ENCODE data around the gene CELA3B. TPM values are rescaled to one million over a fixed set of nuclear protein-coding genes. Genes with fewer than 3 reads are reported as not detected.
"Not testable (repeated sequence)": the region's sequence is repeated elsewhere in the genome, so short reads cannot be mapped to it uniquely, and the experiment has no call there.

CELA3B gene
- total and polyA plus RNA-seq, 2 of the 8 experiments (the other 6 are each of a cell fraction or from before 2014, with no cell fraction given), result not detected

GRCh38 chr1:21996663-21996970 lies 19.8 kb downstream of the CELA3B start:
- H3K23ac ChIP-seq (ENCODE audit: insufficient read length); H4K20me1 ChIP-seq (replicated peaks in 1 of 2; ENCODE audit: control insufficient read depth in 1 of 2, insufficient read depth in 2 of 2, low read length in 2 of 2); H3K79me2 ChIP-seq (ENCODE audit: control insufficient read depth in 1 of 2, insufficient read depth in 2 of 2, low read length in 2 of 2); H4K5ac ChIP-seq (ENCODE audit: insufficient read length, low read depth, low read length); H3K14ac ChIP-seq (ENCODE audit: insufficient read length); DNase-seq (ENCODE audit: low read depth in 1 of 2, low spot score in 2 of 2); H3K23me2 ChIP-seq (ENCODE audit: low read depth, low read length); H3K9ac ChIP-seq (replicated peaks in 1 of 4; ENCODE audit: extremely low read depth in 1 of 4, low read depth in 3 of 4, low read length in 3 of 4); H3K18ac ChIP-seq (ENCODE audit: extremely low read depth, low read length); POLR2A ChIA-PET (ENCODE audit: partially characterized antibody); H2BK120ac ChIP-seq (replicated peaks; ENCODE audit: low read depth, low read length); FAIRE-seq; H3K4ac ChIP-seq (replicated peaks; ENCODE audit: insufficient read length, low read depth, low read length); H3K27ac ChIP-seq (ENCODE audit: low read depth, low read length); H3K4me1 ChIP-seq (replicated peaks in 1 of 4; ENCODE audit: control insufficient read depth in 3 of 4, insufficient read depth in 4 of 4, low read length in 3 of 4); H2BK15ac ChIP-seq (ENCODE audit: low read length); H3K9me3 ChIP-seq (ENCODE audit: insufficient read depth in 2 of 2, low read depth in 1 of 2, low read length in 1 of 2); H3K4me2 ChIP-seq (ENCODE audit: insufficient read depth in 1 of 2, low read depth in 2 of 2, low read length in 2 of 2); H2BK12ac ChIP-seq (ENCODE audit: low read depth, low read length); H4K8ac ChIP-seq (ENCODE audit: extremely low read depth, insufficient read depth, low read length); H2BK20ac ChIP-seq (ENCODE audit: low read length); H2AK5ac ChIP-seq (ENCODE audit: low read depth, low read length); H3K36me3 ChIP-seq (ENCODE audit: control insufficient read depth in 2 of 4, insufficient read depth in 4 of 4, low read length in 3 of 4); H2AFZ ChIP-seq (ENCODE audit: low read length); H2BK5ac ChIP-seq (ENCODE audit: low read depth, low read length); H3K27me3 ChIP-seq (replicated peaks in 1 of 4; ENCODE audit: control insufficient read depth in 3 of 4, extremely low read depth in 1 of 4, insufficient read depth in 3 of 4, low read length in 3 of 4); H3K4me3 ChIP-seq (ENCODE audit: extremely low read depth in 1 of 4, insufficient read depth in 2 of 4, low read depth in 3 of 4, low read length in 4 of 4); H3K56ac ChIP-seq (replicated peaks; ENCODE audit: insufficient read length, low read depth, low read length); H4K91ac ChIP-seq (replicated peaks; ENCODE audit: insufficient read length, low read length); H3K79me1 ChIP-seq (ENCODE audit: low read depth, low read length): not testable (repeated sequence)
- CTCF ChIA-PET (ENCODE audit: partially characterized antibody), result interaction anchor here (0.7 to 1.0 kb wide), 2 partner anchors 13 to 172 kb away, joined by 3 to 5 read pairs; no protein-coding TSS in a partner anchor
- WGBS, 2 experiments (ENCODE audit: extremely low coverage in 1 of 2, insufficient coverage in 1 of 2, insufficient read length in 1 of 2, insufficient replicate concordance in 2 of 2, low coverage in 1 of 2, low lambda C conversion rate in 2 of 2, missing lambda C conversion rate in 1 of 2), result 80% methylated on average over 3 of the region's 3 CpGs; no CpG with 5 or more reads in 1 of the 2 experiments

- H2BK120ac ChIP-seq (replicated peaks; ENCODE audit: low read depth, low read length); H2BK15ac ChIP-seq (ENCODE audit: low read length); H4K91ac ChIP-seq (replicated peaks; ENCODE audit: insufficient read length, low read length); H3K9ac ChIP-seq (replicated peaks in 1 of 4; ENCODE audit: extremely low read depth in 1 of 4, low read depth in 3 of 4, low read length in 3 of 4); H3K4me3 ChIP-seq (ENCODE audit: extremely low read depth in 1 of 4, insufficient read depth in 2 of 4, low read depth in 3 of 4, low read length in 4 of 4); POLR2A ChIA-PET (ENCODE audit: partially characterized antibody); H4K8ac ChIP-seq (ENCODE audit: extremely low read depth, insufficient read depth, low read length); H4K5ac ChIP-seq (ENCODE audit: insufficient read length, low read depth, low read length); H2AFZ ChIP-seq (ENCODE audit: low read length); H3K4me2 ChIP-seq (ENCODE audit: insufficient read depth in 1 of 2, low read depth in 2 of 2, low read length in 2 of 2); H3K9me3 ChIP-seq (ENCODE audit: insufficient read depth in 2 of 2, low read depth in 1 of 2, low read length in 1 of 2); H2BK12ac ChIP-seq (ENCODE audit: low read depth, low read length); H3K23me2 ChIP-seq (ENCODE audit: low read depth, low read length); H3K23ac ChIP-seq (ENCODE audit: insufficient read length); H3K79me2 ChIP-seq (ENCODE audit: control insufficient read depth in 1 of 2, insufficient read depth in 2 of 2, low read length in 2 of 2); H3K4me1 ChIP-seq (replicated peaks in 1 of 4; ENCODE audit: control insufficient read depth in 3 of 4, insufficient read depth in 4 of 4, low read length in 3 of 4); H2BK20ac ChIP-seq (ENCODE audit: low read length); H2AK5ac ChIP-seq (ENCODE audit: low read depth, low read length); H3K27me3 ChIP-seq (replicated peaks in 1 of 4; ENCODE audit: control insufficient read depth in 3 of 4, extremely low read depth in 1 of 4, insufficient read depth in 3 of 4, low read length in 3 of 4); H2BK5ac ChIP-seq (ENCODE audit: low read depth, low read length); H3K36me3 ChIP-seq (ENCODE audit: control insufficient read depth in 2 of 4, insufficient read depth in 4 of 4, low read length in 3 of 4); H3K56ac ChIP-seq (replicated peaks; ENCODE audit: insufficient read length, low read depth, low read length); H3K14ac ChIP-seq (ENCODE audit: insufficient read length); H3K79me1 ChIP-seq (ENCODE audit: low read depth, low read length); FAIRE-seq; DNase-seq (ENCODE audit: low read depth in 1 of 2, low spot score in 2 of 2); H3K4ac ChIP-seq (replicated peaks; ENCODE audit: insufficient read length, low read depth, low read length); H3K27ac ChIP-seq (ENCODE audit: low read depth, low read length); H3K18ac ChIP-seq (ENCODE audit: extremely low read depth, low read length); H4K20me1 ChIP-seq (replicated peaks in 1 of 2; ENCODE audit: control insufficient read depth in 1 of 2, insufficient read depth in 2 of 2, low read length in 2 of 2): not testable (repeated sequence)
- CTCF ChIA-PET (ENCODE audit: partially characterized antibody), result interaction anchor here (0.7 kb wide), 1 partner anchor 320 kb away, joined by 4 read pairs; no protein-coding TSS in a partner anchor
- WGBS, 2 experiments (ENCODE audit: extremely low coverage in 1 of 2, insufficient coverage in 1 of 2, insufficient read length in 1 of 2, insufficient replicate concordance in 2 of 2, low coverage in 1 of 2, low lambda C conversion rate in 2 of 2, missing lambda C conversion rate in 1 of 2), result 88% methylated on average over 7 of the region's 9 CpGs; no CpG with 5 or more reads in 1 of the 2 experiments
These were observed 21.2 kb downstream of the CELA3B start for GRCh38 chr1:21997891-21998623.

All from H1 (cell line).